ENCODE measurements around the gene PLEKHH1. TPM values are rescaled to one million over a fixed set of nuclear protein-coding genes. Genes with fewer than 3 reads are reported as not detected.

Gene PLEKHH1
- total and polyA plus RNA-seq, 3 experiments from 2014 or later: 0.77 to 0.86 TPM; not detected in 1

DNA sequence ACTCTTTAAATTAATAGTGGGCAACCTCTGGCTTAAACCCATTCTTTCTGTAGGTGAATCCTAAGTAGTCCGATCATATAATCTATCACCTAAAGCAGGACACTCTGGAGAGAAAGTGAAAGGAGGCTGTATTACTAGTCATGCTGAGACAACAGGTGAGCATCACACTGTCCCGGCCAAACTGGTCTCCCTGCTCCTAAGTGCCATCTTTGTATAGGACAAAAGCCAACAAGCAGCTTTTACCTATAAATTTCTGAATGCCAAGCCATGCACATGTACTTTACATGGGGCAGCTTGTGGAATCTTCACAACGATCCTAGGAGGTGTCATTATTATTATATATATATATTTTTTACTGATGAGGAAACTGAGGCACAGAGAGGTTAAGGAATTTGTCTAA is 18.0 kb downstream of the PLEKHH1 start:
- Mint-ChIP-seq H3K4me1 (no peaks in the 10 kb centered on the region), H3K27me3 (peaks cover 8 to 17% of the 10 kb centered on the region in 2 donors), H3K36me3 (no peaks in the 10 kb centered on the region), H3K4me3 (no peak overlapping the region), H3K9me3 (no peaks in the 10 kb centered on the region), H3K27ac (no peak overlapping the region)
- ChIA-PET CTCF (interaction anchor here (1.1 to 2.2 kb wide), 4 partner anchors 12 to 124 kb away, joined by 3 to 9 read pairs (median 3); no protein-coding TSS in a partner anchor), POLR2A (no interaction called here)
- Histone ChIP-seq H3K4me3 (ENCODE audit: low read length) (no peak overlapping the region), H3K36me3 (ENCODE audit: insufficient read depth, low read length) (no peaks in the 10 kb centered on the region), H3K27ac (ENCODE audit: low read depth, low read length) (no peak overlapping the region), H3K4me1 (ENCODE audit: insufficient read depth, low read length) (no peaks in the 10 kb centered on the region), H3K9me3 (ENCODE audit: low read length) (no peaks in the 10 kb centered on the region), H3K27me3 (ENCODE audit: insufficient read depth, low read length, poor library complexity, severe bottlenecking) (no peaks in the 10 kb centered on the region)
- no peak for DNase-seq

DNA sequence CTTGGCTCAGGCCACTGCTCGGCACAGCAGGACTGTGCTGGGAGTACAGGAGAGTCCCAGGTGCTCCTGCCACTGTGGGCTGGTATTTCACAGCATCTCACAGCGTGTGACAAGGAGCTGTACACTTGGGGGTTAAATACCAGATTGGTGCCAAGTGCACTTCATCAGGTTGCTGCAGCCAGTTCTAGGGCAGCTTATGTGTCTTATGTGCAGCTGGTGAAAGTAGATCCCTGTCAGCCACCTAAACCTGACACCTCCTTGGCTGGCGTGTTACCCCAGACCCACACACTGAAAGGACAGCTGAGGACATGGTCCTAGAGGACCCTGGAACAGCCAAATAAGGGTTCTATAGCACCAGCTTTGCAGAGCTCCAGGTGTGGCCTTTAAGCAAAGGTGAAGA is 18.9 kb downstream of the PLEKHH1 start:
- no peaks in the 10 kb centered on the region for H3K36me3 ChIP-seq (ENCODE audit: insufficient read depth, low read length)
- no peaks in the 10 kb centered on the region for H3K4me1 Mint-ChIP-seq
- POLR2A ChIA-PET: no interaction called here
- no peak for DNase-seq
- H3K4me3 Mint-ChIP-seq: no peak overlapping the region
- no peak overlapping the region for H3K27ac Mint-ChIP-seq
- H3K36me3 Mint-ChIP-seq: no peaks in the 10 kb centered on the region
- H3K9me3 Mint-ChIP-seq: no peaks in the 10 kb centered on the region
- peaks cover 6 to 11% of the 10 kb centered on the region in 2 donors for H3K27me3 Mint-ChIP-seq
- CTCF ChIA-PET: interaction anchor here (0.7 to 2.2 kb wide), 4 partner anchors 8 to 125 kb away, joined by 3 to 9 read pairs (median 4); no protein-coding TSS in a partner anchor
- H3K27ac ChIP-seq (ENCODE audit: low read depth, low read length): no peak overlapping the region
- H3K4me3 ChIP-seq (ENCODE audit: low read length): no peak overlapping the region
- no peaks in the 10 kb centered on the region for H3K4me1 ChIP-seq (ENCODE audit: insufficient read depth, low read length)
- no peaks in the 10 kb centered on the region for H3K9me3 ChIP-seq (ENCODE audit: low read length)
- no peaks in the 10 kb centered on the region for H3K27me3 ChIP-seq (ENCODE audit: insufficient read depth, low read length, poor library complexity, severe bottlenecking)

DNA sequence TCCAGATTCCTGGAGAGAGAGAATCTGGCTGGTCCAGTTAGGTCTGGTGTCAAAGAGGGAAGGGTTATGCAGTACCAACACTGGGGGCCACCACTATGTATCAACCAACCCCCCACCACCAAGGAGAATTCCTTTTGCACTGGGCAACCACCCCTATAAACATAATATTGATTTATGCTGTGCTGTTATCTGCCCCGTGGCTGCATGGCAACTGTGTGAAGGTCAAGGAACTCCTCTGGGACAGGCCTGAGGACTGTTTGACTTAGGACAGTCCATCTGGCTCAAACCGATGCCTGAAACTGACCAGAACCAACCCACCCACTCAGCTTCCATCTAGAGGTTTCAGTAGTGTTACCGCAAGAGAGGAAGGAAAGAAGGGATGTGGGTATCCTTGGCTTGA is 20.5 kb downstream of the PLEKHH1 start:
- Mint-ChIP-seq H3K9me3 (no peaks in the 10 kb centered on the region), H3K27ac (no peak overlapping the region), H3K36me3 (no peaks in the 10 kb centered on the region), H3K4me3 (no peak overlapping the region), H3K27me3 (peaks cover 3 to 8% of the 10 kb centered on the region in 2 donors), H3K4me1 (no peaks in the 10 kb centered on the region)
- Histone ChIP-seq H3K27me3 (ENCODE audit: insufficient read depth, low read length, poor library complexity, severe bottlenecking) (no peaks in the 10 kb centered on the region), H3K4me1 (ENCODE audit: insufficient read depth, low read length) (no peaks in the 10 kb centered on the region), H3K27ac (ENCODE audit: low read depth, low read length) (no peak overlapping the region), H3K4me3 (ENCODE audit: low read length) (no peak overlapping the region), H3K36me3 (ENCODE audit: insufficient read depth, low read length) (no peaks in the 10 kb centered on the region), H3K9me3 (ENCODE audit: low read length) (no peaks in the 10 kb centered on the region)
- CTCF ChIA-PET: no interaction called here
- POLR2A ChIA-PET: no interaction called here
- DNase-seq: no peak

DNA sequence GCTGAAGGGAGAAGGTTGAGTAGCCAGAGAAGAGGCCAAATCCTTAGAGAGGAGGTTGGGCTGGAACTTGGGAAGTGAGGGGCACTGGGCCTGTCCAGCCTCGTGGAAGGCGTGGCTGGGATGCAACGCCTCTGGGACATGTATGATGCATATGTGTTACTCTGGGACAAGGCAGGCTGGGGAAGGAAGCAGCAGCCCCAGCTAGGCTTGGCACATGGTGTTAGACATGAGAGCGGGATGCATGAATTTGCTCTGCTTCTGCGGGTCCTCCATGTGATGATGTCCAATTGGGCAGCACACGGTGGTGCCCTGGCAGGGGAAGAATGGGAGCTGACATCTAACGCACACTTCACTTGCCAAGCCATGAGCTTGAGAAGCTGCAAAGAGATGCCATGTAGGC is 21.3 kb downstream of the PLEKHH1 start:
- H3K27ac Mint-ChIP-seq: no peak overlapping the region
- no peaks in the 10 kb centered on the region for H3K9me3 Mint-ChIP-seq
- no peaks in the 10 kb centered on the region for H3K36me3 Mint-ChIP-seq
- Histone ChIP-seq H3K4me3 (ENCODE audit: low read length) (no peak overlapping the region), H3K27ac (ENCODE audit: low read depth, low read length) (no peak overlapping the region), H3K36me3 (ENCODE audit: insufficient read depth, low read length) (no peaks in the 10 kb centered on the region), H3K27me3 (ENCODE audit: insufficient read depth, low read length, poor library complexity, severe bottlenecking) (no peaks in the 10 kb centered on the region), H3K4me1 (ENCODE audit: insufficient read depth, low read length) (no peaks in the 10 kb centered on the region), H3K9me3 (ENCODE audit: low read length) (no peaks in the 10 kb centered on the region)
- no peaks in the 10 kb centered on the region for H3K4me1 Mint-ChIP-seq
- no peak for DNase-seq
- CTCF ChIA-PET: interaction anchor here (2.1 to 3.8 kb wide), 2 partner anchors 17 to 127 kb away, joined by 5 to 15 read pairs; no protein-coding TSS in a partner anchor
- peaks cover 3% of the 10 kb centered on the region in 2 donors for H3K27me3 Mint-ChIP-seq
- POLR2A ChIA-PET: no interaction called here
- H3K4me3 Mint-ChIP-seq: no peak overlapping the region

DNA sequence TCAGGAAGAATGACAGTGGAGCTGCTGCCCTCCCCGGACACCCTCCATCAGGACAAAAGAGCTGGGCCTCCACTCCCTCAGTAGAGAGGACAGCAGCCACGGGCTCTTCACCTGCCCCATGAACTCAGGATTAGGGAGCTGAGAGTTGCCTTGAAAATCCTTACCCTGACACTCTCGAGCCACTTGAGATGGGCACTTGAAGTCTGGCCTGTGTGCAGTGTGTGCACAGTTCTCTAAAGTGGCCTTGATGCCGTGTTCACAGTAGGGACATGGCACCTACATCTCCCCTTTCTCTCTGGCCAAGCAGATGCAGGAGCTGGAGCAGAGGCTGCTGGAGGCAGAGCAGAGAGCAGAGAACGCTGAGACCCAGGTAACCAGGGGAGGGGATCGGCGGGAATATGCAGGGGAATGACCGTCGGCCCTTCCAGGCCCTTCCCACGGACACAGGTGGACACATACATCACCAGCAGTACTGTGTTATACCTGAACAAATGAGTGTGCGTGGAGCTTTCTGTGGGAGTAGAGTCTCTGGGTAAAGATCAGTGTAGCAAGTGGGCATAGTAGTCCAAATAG is 22.5 kb downstream of the PLEKHH1 start:
- Mint-ChIP-seq H3K27me3 (peaks cover 3% of the 10 kb centered on the region in 2 donors), H3K9me3 (no peaks in the 10 kb centered on the region), H3K36me3 (no peaks in the 10 kb centered on the region), H3K4me3 (no peak overlapping the region), H3K27ac (no peak overlapping the region), H3K4me1 (no peaks in the 10 kb centered on the region)
- Histone ChIP-seq H3K36me3 (ENCODE audit: insufficient read depth, low read length) (no peaks in the 10 kb centered on the region), H3K4me1 (ENCODE audit: insufficient read depth, low read length) (no peaks in the 10 kb centered on the region), H3K9me3 (ENCODE audit: low read length) (no peaks in the 10 kb centered on the region), H3K27me3 (ENCODE audit: insufficient read depth, low read length, poor library complexity, severe bottlenecking) (no peaks in the 10 kb centered on the region), H3K4me3 (ENCODE audit: low read length) (no peak overlapping the region), H3K27ac (ENCODE audit: low read depth, low read length) (no peak overlapping the region)
- POLR2A ChIA-PET: no interaction called here
- CTCF ChIA-PET: interaction anchor here (1.9 to 3.8 kb wide), 3 partner anchors 16 to 128 kb away, joined by 5 to 15 read pairs (median 5); partner anchors contain the start of gene PLEKHH1
- DNase-seq: no peak

DNA sequence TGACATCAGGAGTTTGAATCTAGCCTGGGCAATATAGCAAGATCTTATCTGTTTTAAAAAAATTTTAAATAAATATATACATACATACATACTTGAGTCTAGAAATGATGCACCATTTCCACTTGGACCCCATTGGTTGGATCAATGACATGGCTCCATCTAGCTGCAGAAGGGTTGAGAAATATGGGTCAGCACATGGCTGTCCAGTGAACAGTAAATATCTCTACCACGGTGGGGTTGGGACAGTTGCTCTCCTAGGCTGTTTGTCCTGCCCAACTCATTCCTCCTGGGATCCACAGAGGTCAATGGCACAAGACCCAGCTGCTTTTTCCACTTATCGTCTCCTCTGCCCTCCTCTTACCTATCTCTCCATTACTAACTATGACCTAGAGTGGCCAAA is 23.6 kb downstream of the PLEKHH1 start:
- H3K4me3 ChIP-seq (ENCODE audit: low read length): no peak overlapping the region
- no peak overlapping the region for H3K4me3 Mint-ChIP-seq
- H3K36me3 Mint-ChIP-seq: no peaks in the 10 kb centered on the region
- H3K9me3 ChIP-seq (ENCODE audit: low read length): no peaks in the 10 kb centered on the region
- H3K4me1 Mint-ChIP-seq: no peaks in the 10 kb centered on the region
- H3K27me3 Mint-ChIP-seq: peaks cover 3 to 4% of the 10 kb centered on the region in 2 donors
- H3K27ac Mint-ChIP-seq: no peak overlapping the region
- DNase-seq: no peak
- H3K27ac ChIP-seq (ENCODE audit: low read depth, low read length): no peak overlapping the region
- no peaks in the 10 kb centered on the region for H3K36me3 ChIP-seq (ENCODE audit: insufficient read depth, low read length)
- no peaks in the 10 kb centered on the region for H3K27me3 ChIP-seq (ENCODE audit: insufficient read depth, low read length, poor library complexity, severe bottlenecking)
- CTCF ChIA-PET: interaction anchor here (1.1 to 3.8 kb wide), 3 partner anchors 15 to 130 kb away, joined by 3 to 15 read pairs (median 5); partner anchors contain the start of gene PLEKHH1
- POLR2A ChIA-PET: no interaction called here
- no peaks in the 10 kb centered on the region for H3K9me3 Mint-ChIP-seq
- no peaks in the 10 kb centered on the region for H3K4me1 ChIP-seq (ENCODE audit: insufficient read depth, low read length)

DNA sequence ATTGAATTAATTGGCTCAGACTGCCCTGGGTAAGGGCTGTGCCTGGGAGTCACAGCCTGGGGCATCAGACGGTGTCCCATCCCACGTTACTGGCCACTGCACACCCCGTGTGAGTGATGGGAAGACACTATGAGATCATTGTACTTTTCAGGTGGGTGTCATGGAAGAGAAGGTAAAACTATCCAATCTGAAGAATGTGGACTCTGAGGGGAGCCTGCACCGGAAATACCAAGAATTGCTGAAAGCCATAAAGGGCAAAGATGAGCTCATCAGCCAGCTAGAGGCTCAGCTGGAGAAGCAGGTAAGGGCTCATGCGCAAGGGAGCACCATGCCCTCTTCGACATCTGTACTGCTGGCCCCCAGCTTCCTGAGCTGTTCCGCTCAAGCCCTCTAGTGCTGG is 24.0 kb downstream of the PLEKHH1 start:
- Histone ChIP-seq H3K27ac (ENCODE audit: low read depth, low read length) (no peak overlapping the region), H3K27me3 (ENCODE audit: insufficient read depth, low read length, poor library complexity, severe bottlenecking) (no peaks in the 10 kb centered on the region), H3K4me1 (ENCODE audit: insufficient read depth, low read length) (no peaks in the 10 kb centered on the region), H3K9me3 (ENCODE audit: low read length) (no peaks in the 10 kb centered on the region), H3K36me3 (ENCODE audit: insufficient read depth, low read length) (no peaks in the 10 kb centered on the region), H3K4me3 (ENCODE audit: low read length) (no peak overlapping the region)
- CTCF ChIA-PET: interaction anchor here (1.0 to 3.8 kb wide), 5 partner anchors 14 to 143 kb away, joined by 3 to 15 read pairs (median 5); partner anchors contain the start of gene PLEKHH1
- Mint-ChIP-seq H3K4me3 (peak overlapping the region in 1 of 7 donors; percentile 5), H3K4me1 (no peaks in the 10 kb centered on the region), H3K27ac (no peak overlapping the region), H3K9me3 (no peaks in the 10 kb centered on the region), H3K36me3 (no peaks in the 10 kb centered on the region), H3K27me3 (peaks cover 3 to 4% of the 10 kb centered on the region in 2 donors)
- POLR2A ChIA-PET: no interaction called here
- no peak for DNase-seq

DNA sequence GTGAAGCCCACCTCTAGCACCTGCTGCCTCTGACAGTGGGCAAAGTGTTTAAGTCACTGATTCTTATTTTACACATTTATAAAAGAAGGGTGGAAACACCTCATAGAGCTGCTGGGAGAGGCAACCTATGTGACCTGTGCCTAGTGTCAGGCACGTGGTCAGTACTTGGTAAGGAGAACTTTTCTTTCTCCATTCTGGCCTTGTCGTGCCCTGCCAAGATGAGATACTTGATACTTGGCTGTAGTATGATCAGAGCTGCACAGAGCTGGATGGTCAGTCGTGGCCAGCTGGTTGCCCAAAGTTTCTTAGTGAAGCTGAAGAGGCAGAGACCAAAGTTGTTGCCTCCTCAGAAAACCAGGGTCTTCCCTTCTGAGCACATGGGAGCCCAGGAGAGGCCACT is 24.6 kb downstream of the PLEKHH1 start:
- Histone ChIP-seq H3K4me3 (ENCODE audit: low read length) (no peak overlapping the region), H3K4me1 (ENCODE audit: insufficient read depth, low read length) (no peaks in the 10 kb centered on the region), H3K36me3 (ENCODE audit: insufficient read depth, low read length) (no peaks in the 10 kb centered on the region), H3K27me3 (ENCODE audit: insufficient read depth, low read length, poor library complexity, severe bottlenecking) (no peaks in the 10 kb centered on the region), H3K27ac (ENCODE audit: low read depth, low read length) (no peak overlapping the region), H3K9me3 (ENCODE audit: low read length) (no peaks in the 10 kb centered on the region)
- no peak overlapping the region for H3K4me3 Mint-ChIP-seq
- no peaks in the 10 kb centered on the region for H3K4me1 Mint-ChIP-seq
- DNase-seq: no peak
- ChIA-PET CTCF (interaction anchor here (1.0 to 3.8 kb wide), 4 partner anchors 14 to 144 kb away, joined by 3 to 15 read pairs (median 4); no protein-coding TSS in a partner anchor), POLR2A (no interaction called here)
- H3K9me3 Mint-ChIP-seq: no peaks in the 10 kb centered on the region
- no peaks in the 10 kb centered on the region for H3K36me3 Mint-ChIP-seq
- peaks cover 3 to 4% of the 10 kb centered on the region in 2 donors for H3K27me3 Mint-ChIP-seq
- no peak overlapping the region for H3K27ac Mint-ChIP-seq

Measured in CD8-positive, alpha-beta memory T cell (primary cell).